T-helper 1 cell treated with Interleukin-12 subunit alpha and Interleukin-12 subunit beta and Interleukin-4 antibody, amounts not matched to agents 30 μg/mL and 1 μg/mL, for 36 hours (primary cell): ENCODE measurements around the gene PRKCQ.

ENCODE experiments used
- H3K27ac Mint-ChIP-seq: one replicate; pipeline ENCODE4 v1.8.0; 2021; ENCODE audit warnings: mild to moderate bottlenecking, mixed read lengths
- H3K27me3 Mint-ChIP-seq: one replicate; pipeline ENCODE4 v1.8.0; 2021; ENCODE audit warnings: low read depth, mixed read lengths
- H3K36me3 Mint-ChIP-seq: one replicate; pipeline ENCODE4 v1.8.0; 2021; ENCODE audit warnings: low read depth, mixed read lengths
- H3K4me1 Mint-ChIP-seq: one replicate; pipeline ENCODE4 v1.8.0; 2021; ENCODE audit warnings: low read depth, mixed read lengths
- H3K4me3 Mint-ChIP-seq: one replicate; pipeline ENCODE4 v1.8.0; 2021; ENCODE audit warnings: mild to moderate bottlenecking, moderate library complexity, mixed read lengths
- H3K9me3 Mint-ChIP-seq: one replicate; pipeline ENCODE4 v1.8.0; 2021; ENCODE audit warnings: mixed read lengths

Gene PRKCQ

DNA sequence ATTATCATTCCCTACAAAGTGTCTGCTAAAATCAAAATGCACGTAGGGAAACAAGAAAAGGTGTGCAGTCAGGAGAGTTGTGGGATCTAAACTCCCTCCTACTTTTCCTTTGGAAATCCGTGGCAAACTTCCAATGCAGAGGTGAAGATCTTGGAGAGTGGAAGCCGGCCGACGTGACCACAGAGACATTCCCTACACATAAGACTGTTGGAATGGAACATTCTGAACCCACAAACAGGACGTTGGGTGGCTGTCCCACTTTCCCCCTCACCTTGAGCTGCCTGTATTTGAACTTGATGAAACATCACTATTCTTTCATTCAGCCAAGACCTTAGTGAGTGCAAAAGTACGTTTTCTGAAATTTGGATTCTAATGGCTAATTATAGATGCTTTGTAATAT, 65.9 kb downstream of the PRKCQ start:
- Mint-ChIP-seq H3K27ac (peak overlapping the region; percentile 82), H3K9me3 (peaks cover 19% of the 10 kb centered on the region), H3K4me1 (peaks cover 61% of the 10 kb centered on the region), H3K36me3 (peaks cover 66% of the 10 kb centered on the region), H3K4me3 (peak overlapping the region; percentile 50), H3K27me3 (no peaks in the 10 kb centered on the region)

DNA sequence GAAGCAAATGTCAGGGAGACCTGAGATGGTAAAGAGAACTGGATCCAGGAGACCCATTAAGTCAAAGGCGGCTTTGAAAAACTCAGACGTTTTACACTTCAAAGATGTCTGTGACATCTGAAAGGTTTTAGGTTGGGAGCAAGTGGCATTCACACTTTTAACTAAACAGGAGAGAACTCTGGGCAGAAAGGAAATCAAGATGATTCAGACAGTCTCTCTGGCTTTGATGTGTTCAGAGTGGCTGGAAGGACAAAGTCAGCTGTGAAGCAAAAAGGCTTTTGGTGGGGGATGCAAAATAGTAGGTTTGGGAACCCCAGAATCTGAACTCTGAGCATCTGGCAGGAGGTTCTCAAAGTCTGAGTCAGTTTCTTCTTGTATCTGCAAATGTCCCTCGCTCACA, 66.6 kb downstream of the PRKCQ start:
- peak overlapping the region; percentile 82 for H3K27ac Mint-ChIP-seq

DNA sequence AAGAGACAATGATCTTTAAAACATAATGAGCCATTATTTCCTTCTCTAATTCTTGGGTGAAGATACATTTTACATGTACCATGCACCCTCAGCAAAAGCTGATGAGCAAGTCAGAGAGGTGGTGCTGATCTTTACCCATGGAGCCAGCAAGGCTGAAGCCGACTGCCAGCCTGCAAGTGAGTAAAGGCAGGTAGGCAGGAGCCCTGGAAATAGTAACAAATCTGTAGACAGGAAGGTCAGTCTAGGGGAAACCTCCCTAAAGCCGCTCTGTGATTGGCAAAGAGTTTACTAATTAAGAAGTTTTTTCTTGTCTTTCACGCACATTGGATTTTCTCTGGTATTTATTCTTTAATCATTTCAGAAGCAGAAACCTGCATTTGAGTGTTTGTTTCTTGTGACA, 67.9 kb downstream of the PRKCQ start:
- H3K9me3 Mint-ChIP-seq = peaks cover 21% of the 10 kb centered on the region
- peaks cover 80% of the 10 kb centered on the region for H3K36me3 Mint-ChIP-seq
- H3K27me3 Mint-ChIP-seq = no peaks in the 10 kb centered on the region
- no peak overlapping the region for H3K27ac Mint-ChIP-seq
- H3K4me1 Mint-ChIP-seq = peaks cover 68% of the 10 kb centered on the region
- H3K4me3 Mint-ChIP-seq = no peak overlapping the region

More for the DNA sequence above, 66.6 kb downstream of the PRKCQ start:
- H3K4me3 Mint-ChIP-seq = peak overlapping the region; percentile 50
- H3K36me3 Mint-ChIP-seq = peaks cover 72% of the 10 kb centered on the region
- peaks cover 19% of the 10 kb centered on the region for H3K9me3 Mint-ChIP-seq
- no peaks in the 10 kb centered on the region for H3K27me3 Mint-ChIP-seq
- H3K4me1 Mint-ChIP-seq = peaks cover 61% of the 10 kb centered on the region

DNA sequence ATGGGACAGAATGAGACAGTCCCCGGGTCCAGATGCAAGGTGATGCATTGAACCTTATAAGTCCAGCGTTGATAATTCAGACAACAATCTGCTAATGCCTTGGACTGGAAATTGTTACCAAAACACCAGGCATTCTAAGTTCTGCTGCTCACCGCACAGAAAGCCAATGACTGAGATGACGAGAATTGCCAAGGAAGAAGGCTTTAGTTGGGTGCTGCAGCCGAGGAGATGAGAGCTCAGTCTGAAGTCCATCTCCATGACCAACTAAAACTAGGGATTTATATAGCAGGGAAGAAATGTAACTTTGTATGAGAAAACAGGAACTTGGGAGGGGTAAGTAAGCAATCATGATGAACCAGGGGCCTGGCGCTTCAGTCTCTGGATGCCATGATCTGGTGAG, 68.7 kb downstream of the PRKCQ start:
- H3K27ac Mint-ChIP-seq = peak overlapping the region; percentile 36
- no peak overlapping the region for H3K4me3 Mint-ChIP-seq
- H3K4me1 Mint-ChIP-seq = peaks cover 66% of the 10 kb centered on the region
- peaks cover 21% of the 10 kb centered on the region for H3K9me3 Mint-ChIP-seq
- H3K27me3 Mint-ChIP-seq = no peaks in the 10 kb centered on the region
- H3K36me3 Mint-ChIP-seq = peaks cover 82% of the 10 kb centered on the region

DNA sequence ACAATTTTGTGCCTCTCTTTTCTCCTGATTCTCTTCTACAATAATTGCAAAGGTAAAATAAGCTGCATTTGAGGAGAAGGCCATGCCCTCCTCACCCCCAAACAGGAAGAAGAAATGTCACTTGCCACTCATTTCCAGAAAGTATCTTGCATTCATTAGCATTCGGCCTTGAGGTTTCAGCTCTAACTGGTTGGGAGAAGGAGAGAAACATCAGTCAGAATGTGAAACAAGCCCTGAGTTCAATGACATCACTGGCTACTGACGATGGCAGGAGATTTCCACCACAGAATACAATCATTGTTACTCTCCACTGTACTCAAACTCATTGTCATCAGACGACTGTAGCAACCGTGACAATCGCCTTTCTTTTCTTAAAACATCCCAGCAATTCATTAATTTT, 72.8 kb downstream of the PRKCQ start:
- H3K36me3 Mint-ChIP-seq = peaks cover 74% of the 10 kb centered on the region
- peaks cover 20% of the 10 kb centered on the region for H3K9me3 Mint-ChIP-seq
- H3K27ac Mint-ChIP-seq = peak overlapping the region; percentile 94
- H3K27me3 Mint-ChIP-seq = no peaks in the 10 kb centered on the region
- H3K4me3 Mint-ChIP-seq = peak overlapping the region; percentile 65
- peaks cover 51% of the 10 kb centered on the region for H3K4me1 Mint-ChIP-seq

- peaks cover 2% of the 10 kb centered on the region for H3K9me3 Mint-ChIP-seq
- peak overlapping the region; percentile 73 for H3K27ac Mint-ChIP-seq
- no peak overlapping the region for H3K4me3 Mint-ChIP-seq
- H3K36me3 Mint-ChIP-seq = peaks cover 69% of the 10 kb centered on the region
- H3K4me1 Mint-ChIP-seq = peaks cover 57% of the 10 kb centered on the region
- H3K27me3 Mint-ChIP-seq = no peaks in the 10 kb centered on the region
Observed at GRCh38 chr10:6505300-6505699, 74.8 kb downstream of the PRKCQ start.

DNA sequence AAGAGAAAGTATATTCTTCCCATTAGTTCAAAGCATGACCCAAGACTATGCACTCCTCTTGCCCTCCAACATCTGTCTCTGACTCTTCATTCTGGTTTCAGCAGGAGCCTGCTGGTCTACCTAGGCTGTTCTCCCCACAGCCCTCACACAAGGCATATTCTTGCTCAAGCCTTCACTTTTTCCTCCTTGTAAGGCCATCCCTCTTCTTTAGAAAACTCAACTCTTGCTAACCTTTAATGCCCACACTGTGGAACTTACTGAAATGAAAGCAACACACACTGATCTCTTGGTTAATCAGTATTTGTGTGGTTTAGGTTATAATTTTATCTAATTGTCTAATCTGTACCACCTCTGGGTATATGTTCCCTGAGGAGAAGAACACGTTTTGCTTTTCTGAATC, 75.8 kb downstream of the PRKCQ start:
- Mint-ChIP-seq H3K27me3 (no peaks in the 10 kb centered on the region), H3K4me3 (peak overlapping the region; percentile 11), H3K4me1 (peaks cover 57% of the 10 kb centered on the region), H3K36me3 (peaks cover 63% of the 10 kb centered on the region), H3K9me3 (peaks cover 2% of the 10 kb centered on the region), H3K27ac (peak overlapping the region; percentile 45)

GRCh38 chr10:6503171-6503570, 76.9 kb downstream of the PRKCQ start:
- Mint-ChIP-seq H3K36me3 (peaks cover 64% of the 10 kb centered on the region), H3K4me1 (peaks cover 61% of the 10 kb centered on the region), H3K9me3 (peaks cover 11% of the 10 kb centered on the region), H3K27me3 (no peaks in the 10 kb centered on the region), H3K4me3 (peak overlapping the region; percentile 1), H3K27ac (peak overlapping the region; percentile 64)

GRCh38 chr10:6501931-6502330, 78.1 kb downstream of the PRKCQ start:
- Mint-ChIP-seq H3K4me1 (peaks cover 55% of the 10 kb centered on the region), H3K27ac (peak overlapping the region; percentile 67), H3K36me3 (peaks cover 54% of the 10 kb centered on the region), H3K9me3 (peaks cover 11% of the 10 kb centered on the region), H3K27me3 (no peaks in the 10 kb centered on the region), H3K4me3 (no peak overlapping the region)

- Mint-ChIP-seq H3K9me3 (peaks cover 11% of the 10 kb centered on the region), H3K36me3 (peaks cover 45% of the 10 kb centered on the region), H3K4me3 (no peak overlapping the region), H3K27me3 (no peaks in the 10 kb centered on the region), H3K27ac (no peak overlapping the region), H3K4me1 (peaks cover 49% of the 10 kb centered on the region)
Observed at GRCh38 chr10:6499974-6500373, 80.1 kb downstream of the PRKCQ start.

DNA sequence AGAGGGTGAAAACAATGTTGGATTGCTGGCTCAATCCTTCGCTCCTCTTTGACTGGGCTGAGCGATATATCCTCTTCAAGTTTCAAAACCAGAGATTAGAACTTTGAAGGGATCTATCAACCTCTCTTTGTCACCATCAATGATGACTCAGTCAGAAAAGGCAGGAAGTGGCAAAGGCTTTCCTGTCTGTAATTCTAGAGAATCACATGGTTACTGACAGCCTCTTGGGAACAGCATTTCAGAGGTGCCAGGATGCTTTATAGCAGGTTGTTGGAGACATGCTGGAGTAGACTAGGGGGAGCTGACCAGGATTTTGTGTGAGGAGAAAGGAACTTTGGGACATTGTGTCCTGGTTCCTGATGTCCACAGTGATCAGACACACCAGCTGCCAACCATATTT, 81.3 kb downstream of the PRKCQ start:
- H3K36me3 Mint-ChIP-seq = peaks cover 40% of the 10 kb centered on the region
- H3K27ac Mint-ChIP-seq = peak overlapping the region; percentile 91
- H3K4me1 Mint-ChIP-seq = peaks cover 43% of the 10 kb centered on the region
- no peaks in the 10 kb centered on the region for H3K27me3 Mint-ChIP-seq
- H3K4me3 Mint-ChIP-seq = peak overlapping the region; percentile 68
- peaks cover 11% of the 10 kb centered on the region for H3K9me3 Mint-ChIP-seq

- Mint-ChIP-seq H3K4me3 (no peak overlapping the region), H3K9me3 (peaks cover 11% of the 10 kb centered on the region), H3K4me1 (peaks cover 38% of the 10 kb centered on the region), H3K27ac (peak overlapping the region; percentile 5), H3K27me3 (no peaks in the 10 kb centered on the region), H3K36me3 (peaks cover 34% of the 10 kb centered on the region)
Observed at GRCh38 chr10:6497620-6498019, 82.5 kb downstream of the PRKCQ start.

DNA sequence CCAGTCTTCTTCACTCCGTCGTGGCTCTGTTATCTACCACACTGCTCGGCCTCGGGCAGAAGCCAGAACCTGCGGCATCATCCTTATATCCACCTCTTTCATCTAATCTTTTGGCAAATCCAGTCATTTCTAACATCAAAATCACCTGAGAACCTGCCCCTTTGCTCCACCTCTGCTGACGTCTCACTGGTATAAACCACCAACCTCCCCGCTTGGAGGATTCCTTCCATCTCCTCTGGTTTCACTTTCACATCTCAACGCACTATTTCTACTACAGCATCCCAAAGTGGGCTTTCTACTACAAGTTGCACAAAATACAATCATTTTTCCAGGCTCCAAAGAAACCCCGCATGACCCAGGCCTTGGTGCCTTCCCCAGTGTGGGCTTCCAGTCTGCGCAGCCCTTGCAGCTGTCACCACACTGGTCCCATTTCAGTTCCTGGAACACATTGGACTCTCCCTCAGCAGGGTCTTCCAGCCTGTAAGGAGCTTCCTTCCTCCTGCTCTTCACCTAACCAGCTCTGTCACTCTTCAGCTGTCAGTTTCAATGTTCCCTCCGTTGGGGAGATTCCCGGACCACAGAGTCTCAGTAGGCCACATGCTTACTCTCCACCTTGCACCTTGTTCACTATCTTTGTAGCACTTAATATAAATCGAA, 85.0 kb downstream of the PRKCQ start:
- peaks cover 37% of the 10 kb centered on the region for H3K36me3 Mint-ChIP-seq
- H3K4me3 Mint-ChIP-seq = no peak overlapping the region
- H3K27ac Mint-ChIP-seq = no peak overlapping the region
- H3K9me3 Mint-ChIP-seq = peaks cover 11% of the 10 kb centered on the region
- H3K4me1 Mint-ChIP-seq = peaks cover 44% of the 10 kb centered on the region
- H3K27me3 Mint-ChIP-seq = no peaks in the 10 kb centered on the region

DNA sequence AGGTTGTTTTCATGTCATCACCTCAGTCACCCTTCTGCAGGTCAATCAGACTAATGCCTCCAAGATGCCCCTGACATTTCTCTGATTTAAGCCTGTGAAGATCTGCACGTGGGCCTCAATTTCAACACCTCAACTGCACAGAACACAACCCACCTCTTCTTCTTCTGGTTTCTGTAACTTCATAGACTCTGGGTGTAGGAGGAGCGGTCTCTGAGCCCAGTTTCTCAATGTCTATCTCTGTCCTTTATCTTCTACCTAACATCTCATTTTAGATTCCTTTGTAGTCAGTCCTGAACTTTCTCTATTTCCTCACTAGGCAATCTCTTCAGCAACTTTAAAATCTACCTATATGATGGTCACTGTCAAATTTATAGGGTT, 85.6 kb downstream of the PRKCQ start:
- Mint-ChIP-seq H3K27ac (no peak overlapping the region), H3K4me1 (peaks cover 46% of the 10 kb centered on the region), H3K36me3 (peaks cover 43% of the 10 kb centered on the region)

DNA sequence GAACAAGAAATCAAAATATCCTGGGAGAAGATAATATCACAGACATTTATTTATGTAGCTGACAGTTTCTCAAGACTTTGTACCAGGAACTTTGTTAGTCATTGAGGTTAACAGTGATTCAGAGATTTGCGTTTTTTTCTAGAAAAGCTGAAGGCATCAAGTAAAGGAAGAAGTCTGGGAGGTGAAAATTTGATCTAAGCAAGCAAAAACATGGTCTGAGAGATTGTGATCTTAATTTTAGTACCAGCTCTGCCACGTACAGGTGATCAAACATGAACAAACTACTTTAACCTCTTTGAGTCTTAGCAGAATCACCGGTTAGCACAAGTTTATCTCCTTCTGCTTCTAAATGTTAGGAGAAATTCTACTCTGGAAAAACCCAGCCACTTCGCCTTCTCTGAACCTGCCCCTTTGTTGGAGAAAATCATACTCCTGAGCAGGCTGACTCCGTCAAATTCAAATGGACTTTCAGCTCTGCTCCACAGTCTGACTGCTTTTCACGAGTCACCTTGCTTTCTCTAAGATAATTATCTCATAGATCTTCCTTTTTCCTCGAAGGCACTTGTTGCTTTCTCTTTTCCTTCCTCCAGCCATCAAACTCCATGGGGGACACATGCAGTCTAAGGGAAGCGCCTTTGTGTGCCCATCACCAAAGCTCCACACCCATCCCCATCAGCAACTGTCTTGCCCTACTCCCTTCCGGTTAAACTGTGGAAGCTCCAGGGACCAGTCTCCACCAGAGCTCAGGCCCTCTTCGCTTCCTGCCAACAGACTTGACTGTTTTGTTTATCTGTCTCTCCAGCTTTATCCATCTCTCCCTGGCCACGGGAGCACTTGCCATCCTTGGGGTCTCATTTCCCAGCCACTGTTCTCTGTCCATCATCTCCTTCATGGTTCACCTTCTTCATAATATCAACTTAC, 86.3 kb downstream of the PRKCQ start:
- Mint-ChIP-seq H3K4me3 (no peak overlapping the region), H3K27me3 (no peaks in the 10 kb centered on the region), H3K36me3 (peaks cover 45% of the 10 kb centered on the region), H3K9me3 (peaks cover 6% of the 10 kb centered on the region), H3K27ac (no peak overlapping the region), H3K4me1 (peaks cover 40% of the 10 kb centered on the region)

More for the DNA sequence above, 85.6 kb downstream of the PRKCQ start:
- no peaks in the 10 kb centered on the region for H3K27me3 Mint-ChIP-seq
- no peak overlapping the region for H3K4me3 Mint-ChIP-seq
- H3K9me3 Mint-ChIP-seq = peaks cover 11% of the 10 kb centered on the region
